Stimulated activated CD4-positive, alpha-beta T cell treated with anti-CD3 and anti-CD28 coated beads, Interleukin-4, amount 100 ng/mL, for 4 hours (primary cell): Measurements from ENCODE around the gene CPVL.

Experiments used
- DNase-seq, 2 experiments: peaks; one replicate each; pipeline ENCODE4 v3.0.0-alpha.2; 2020

The CPVL gene

DNA sequence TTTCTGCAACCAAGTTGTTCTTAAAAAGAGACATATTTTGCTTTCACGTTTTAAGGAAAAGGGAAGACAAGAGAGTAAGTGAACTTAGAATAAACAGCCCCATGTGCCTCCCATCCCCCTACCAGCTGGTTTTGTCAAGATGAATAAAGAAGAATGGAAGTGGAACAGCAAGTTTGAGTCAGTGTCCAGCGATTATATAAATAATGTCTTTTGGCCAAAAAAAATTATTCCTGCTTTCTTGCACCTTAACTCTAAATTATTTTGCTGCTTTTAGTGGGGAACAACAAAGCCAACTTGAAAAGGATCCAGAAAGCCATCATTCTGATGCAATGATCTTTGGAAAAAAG, 105.8 kb downstream of the CPVL start:
- DNase-seq, result no peak

DNA sequence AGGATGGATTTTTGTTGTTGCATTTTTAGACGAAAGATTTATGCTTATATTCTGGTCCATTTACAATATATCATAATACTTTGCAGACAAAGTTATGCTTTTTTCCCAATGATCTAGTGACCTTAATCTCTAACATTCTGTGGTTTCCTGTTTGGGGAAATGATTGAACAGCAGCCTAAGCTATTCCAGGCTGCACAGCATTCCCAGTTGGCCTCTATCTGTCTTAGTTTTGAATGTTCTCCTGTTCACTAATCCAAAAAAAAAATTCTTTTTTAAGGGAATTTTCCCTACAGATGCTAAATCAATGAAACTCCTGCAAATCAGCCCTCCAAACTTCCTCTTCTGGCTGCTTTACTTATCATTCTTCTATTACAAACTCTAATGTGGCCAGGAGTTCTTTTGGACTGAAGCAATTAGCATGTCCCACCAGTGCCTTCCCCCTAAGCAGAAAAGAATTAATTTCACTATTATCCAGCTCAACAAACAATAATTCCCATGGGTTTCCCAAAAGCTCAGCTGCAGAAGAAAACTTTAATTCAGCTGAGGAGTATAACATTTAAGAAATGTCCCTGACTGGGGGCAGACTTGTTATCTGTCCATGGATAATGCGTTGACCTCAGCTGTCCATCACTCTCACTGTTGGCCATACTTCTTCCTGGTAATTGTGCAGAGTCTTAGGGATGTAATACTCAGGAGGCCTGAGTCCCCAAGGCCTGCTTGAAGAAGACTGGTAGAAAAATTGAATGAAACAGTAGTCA, 106.3 kb downstream of the CPVL start:
- DNase-seq, result no peak

DNA sequence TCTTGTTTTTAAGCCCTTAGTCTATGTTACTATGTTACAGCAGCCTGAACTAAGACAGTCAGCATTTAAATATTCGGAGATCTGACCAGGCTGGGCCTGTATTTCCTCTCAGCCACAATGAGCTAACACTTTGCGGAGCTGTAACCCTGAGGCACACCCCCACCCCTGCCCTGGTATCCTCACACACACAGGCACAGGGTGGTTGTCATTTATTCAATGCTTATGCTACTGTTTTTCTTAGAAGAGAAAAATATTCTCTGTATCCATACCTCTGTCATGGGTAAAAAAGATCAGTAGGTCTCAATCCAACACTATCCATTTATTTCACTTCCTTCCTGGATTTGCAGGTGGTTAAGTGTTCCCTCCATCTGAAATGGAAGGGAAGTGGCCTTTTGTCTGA, 107.9 kb downstream of the CPVL start:
- DNase-seq, result no peak

DNA sequence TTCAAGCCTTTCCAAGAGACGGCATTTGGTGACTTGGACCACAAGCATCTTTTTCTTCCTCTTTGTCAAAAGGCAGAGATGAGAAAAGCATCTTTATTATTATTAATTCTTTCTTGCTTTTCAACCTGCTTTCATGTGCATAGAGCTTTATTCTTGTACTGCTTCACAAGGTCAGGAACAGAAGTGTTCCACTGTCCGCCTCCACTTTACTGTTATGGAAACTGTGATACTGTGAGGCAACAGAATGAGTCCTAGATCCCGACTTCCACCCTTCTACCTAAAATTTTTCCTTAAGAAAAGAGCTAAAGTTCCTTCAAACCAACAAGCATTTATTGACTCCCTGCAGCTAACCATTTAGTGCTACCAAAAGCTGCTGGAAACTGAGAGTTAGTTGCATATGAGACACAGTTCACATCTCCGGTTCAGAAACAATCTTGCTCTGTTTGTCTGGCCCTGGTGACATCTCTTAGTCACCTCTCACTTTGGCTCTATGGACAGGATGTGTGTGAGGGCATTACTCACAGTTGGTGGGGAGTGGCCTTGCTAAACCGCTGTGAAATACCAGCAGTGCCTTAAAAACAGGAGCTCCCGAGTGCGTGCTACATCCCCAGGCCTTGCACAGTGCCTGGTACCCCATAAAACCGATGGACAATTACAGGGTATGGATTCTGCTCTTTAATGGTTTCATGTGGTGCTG, 111.1 kb downstream of the CPVL start:
- DNase-seq, result no peak

DNA sequence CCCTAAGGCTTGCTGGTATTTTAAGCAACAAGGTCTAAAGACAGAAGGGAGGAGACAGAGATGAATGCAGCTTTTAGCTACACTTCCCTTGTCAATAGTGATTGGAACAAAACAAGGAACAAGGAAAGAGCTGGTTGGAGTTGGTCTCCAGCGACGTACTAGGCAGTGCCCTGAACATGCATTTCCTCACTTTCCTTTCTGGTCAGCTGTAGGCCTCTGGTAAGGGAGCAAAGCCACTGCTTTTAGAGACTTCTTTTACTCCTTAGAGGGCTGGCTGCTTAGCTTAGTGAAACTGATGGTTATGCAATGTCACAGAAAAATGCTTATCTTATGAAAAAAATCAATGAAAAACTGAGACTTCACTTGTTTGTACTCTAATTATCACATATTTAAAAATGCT, 112.8 kb downstream of the CPVL start:
- DNase-seq, result no peak

DNA sequence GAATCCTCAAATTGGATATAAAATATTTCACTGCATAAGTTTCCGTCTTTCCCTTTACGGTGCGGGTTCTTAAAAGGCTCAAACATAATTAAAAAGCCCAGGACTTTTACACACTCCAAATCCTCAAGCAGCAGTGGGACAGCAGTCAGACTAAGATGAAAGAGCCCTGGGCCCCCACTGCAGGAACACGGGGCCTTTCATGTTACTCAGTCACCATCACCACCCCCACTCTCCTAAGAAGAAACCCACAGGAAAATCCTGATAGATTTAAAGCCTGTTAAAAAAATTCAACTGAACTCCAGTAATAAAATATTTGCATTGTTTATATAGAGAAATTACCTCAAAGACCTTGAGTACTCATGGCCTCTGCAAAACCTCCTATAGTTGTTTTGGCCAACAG, 114.2 kb downstream of the CPVL start:
- no peak for DNase-seq

DNA sequence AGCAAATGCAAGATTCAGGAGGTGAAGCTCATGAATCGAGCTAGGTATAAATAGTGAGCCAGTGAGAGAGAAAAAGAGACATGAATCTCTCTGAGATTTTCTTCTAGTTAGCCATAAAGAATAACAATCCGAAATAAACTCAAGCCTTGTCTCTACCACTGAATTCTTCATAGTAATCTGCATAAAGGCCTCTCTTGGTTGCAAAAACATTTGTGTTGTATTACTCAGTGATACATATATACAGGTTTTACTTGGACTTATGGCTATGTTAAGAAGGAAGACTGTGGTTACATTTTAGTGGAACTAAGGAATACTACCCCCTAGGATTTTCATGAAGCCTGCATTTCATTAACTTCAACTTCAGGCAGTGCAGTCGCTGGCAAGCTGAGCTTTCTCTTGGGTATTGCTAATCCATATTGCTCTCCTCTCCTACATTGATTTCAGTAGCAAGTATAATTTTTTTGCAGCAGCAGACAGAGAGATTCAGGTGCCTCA, 115.5 kb downstream of the CPVL start:
- DNase-seq, result no peak

DNA sequence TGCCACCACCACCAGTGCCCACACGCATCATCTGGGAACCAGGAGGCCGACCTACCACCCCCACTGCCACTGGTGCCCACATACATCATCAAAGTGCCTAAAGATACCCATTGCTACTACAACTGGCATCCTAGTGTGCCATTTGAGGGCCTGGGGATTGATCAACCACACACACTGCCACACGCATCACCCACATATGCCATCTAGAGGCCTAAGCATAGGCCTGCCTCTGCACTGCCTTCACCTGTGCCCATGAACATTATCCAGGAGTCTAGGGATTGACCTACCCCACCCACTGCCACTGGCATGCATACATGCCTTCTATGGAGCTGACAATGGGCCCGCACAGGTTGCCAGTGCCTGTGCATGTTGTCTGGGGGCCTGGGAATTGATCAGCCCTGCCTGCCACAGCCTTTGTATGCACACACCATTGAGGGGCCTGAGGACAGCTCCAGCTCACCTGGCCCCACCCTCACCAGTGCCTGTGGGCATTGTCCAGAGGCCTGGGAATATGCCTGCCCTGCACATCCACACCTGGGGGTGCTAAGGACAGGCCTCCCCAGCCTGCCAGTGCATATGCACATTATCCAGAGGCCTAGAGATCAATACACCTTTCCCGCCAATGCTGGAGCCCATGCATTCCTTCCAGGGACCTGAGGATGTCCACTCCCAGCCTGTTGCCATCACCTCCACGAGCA, 123.9 kb downstream of the CPVL start:
- DNase-seq, result no peak

DNA sequence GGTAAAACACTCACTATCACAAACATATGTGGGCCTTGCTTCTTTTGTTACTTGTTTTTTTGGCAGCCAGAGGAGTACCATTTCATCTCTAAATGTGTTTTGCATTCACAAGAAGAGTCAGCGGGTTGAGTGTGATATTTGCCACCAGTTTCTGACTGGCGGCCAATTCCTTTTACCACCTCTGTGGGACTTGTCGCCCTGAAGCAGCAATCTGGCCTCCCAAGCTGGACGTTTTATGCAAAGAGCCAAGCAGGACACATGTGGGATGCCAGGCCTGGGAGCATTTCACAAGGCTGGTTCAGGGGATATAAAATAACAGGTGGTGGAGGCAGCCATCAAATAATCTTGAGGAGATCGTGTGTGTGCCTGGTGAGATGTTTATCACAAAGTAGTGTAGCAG, 126.4 kb downstream of the CPVL start:
- no peak for DNase-seq

DNA sequence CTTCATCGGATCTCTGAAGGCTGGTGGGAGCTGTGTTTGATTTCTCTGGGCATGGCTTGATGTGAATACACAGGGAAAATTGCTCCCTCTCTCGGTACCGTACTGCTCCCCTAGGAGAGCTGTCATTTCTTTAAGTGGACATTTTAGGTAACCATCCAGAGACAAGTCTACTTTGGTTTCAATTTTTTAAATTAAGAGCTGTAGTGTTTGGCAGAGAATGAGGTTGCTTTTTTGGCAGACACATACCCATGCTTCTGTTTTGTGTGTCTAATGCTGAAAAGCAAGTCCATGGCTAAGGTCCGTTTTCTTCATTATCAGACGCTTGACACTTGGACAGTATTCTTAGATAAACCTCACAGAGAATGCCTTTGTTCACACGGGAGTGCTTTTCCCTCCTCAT, 127.0 kb downstream of the CPVL start:
- no peak for DNase-seq

DNA sequence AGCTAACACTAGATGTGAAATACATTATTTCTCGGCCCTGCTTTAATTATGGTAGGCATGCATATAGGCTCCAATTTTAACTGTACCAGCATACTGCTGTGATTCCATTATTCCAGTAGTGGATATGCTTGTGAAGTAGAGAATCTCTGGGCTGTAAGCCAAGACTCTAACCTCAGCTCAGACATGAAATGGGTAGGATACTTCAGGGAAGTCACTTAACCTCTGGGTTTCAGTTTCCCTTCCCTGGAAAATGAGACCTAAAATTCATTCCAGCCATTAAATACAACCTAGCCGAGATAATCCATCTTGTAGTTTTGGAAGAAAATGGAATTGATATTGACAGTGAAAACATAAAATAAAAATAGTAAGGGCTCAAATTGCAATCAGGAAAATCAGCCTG, 128.6 kb downstream of the CPVL start:
- no peak for DNase-seq

DNA sequence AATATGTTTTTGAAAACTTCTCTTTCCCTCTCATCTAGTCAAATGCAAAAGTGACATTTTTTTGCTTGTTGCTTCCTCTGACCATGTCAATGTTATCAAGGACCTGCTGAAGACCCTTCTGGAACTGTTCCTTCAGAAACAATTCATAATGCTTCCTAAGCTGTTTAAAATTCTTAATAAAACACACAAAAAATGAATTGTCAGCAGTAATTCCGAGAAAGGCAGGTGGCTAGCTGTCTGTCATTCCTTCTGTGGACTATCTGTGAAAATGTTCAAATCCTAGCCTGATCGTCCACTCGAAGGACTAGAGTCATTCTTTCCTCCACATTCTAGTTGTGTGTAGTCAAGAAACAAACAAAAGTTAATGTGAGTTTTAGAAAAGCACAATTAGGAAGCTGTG, 131.6 kb downstream of the CPVL start:
- no peak for DNase-seq

DNA sequence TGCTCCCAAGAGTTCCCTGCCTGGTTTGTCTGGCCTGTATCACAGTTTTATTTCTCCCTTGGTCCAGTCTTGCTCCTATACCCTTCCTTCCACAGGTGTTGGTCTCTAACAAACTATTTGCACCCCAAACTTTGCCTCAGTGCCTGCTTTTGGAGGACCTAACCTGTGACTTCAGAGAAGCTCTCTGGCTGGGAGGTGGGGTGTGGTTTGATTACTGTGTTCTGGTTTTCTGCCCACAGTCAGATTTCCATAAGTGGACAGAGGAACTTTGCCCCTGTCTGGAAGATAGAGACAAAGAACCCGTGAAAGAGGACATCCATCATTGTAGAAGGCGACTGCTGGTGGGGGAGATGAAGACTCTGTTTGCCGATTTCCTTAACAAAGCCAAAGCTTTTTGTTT, 132.4 kb downstream of the CPVL start:
- no peak for DNase-seq

DNA sequence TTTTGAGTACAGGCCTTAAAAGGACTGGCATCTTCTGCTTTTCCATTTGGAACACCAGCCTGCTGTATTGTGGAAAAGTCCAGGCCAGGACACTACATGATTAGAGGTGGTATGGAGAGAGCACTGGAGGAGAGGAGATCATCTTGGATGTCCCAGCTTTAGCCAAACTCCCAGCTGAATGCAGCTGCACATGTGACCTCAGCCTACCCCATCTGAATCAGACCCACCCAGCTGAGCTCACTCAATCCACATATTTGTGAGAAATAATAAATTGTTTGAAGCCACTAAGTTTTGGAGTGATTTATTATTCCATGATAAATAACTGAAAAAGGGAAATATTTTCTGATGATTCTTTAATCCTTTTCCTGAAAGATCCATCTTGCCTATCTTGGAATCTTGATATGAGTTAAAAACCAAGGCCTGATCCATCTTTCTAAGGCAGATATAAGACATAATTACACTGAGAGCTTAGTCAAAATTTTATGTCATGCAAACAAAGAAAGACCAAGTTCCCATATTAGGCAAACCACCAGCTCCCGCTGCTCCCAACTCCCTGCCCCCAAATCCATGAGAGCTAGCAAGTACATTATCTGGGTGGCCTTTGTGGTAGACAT, 133.1 kb downstream of the CPVL start:
- DNase-seq, result no peak

DNA sequence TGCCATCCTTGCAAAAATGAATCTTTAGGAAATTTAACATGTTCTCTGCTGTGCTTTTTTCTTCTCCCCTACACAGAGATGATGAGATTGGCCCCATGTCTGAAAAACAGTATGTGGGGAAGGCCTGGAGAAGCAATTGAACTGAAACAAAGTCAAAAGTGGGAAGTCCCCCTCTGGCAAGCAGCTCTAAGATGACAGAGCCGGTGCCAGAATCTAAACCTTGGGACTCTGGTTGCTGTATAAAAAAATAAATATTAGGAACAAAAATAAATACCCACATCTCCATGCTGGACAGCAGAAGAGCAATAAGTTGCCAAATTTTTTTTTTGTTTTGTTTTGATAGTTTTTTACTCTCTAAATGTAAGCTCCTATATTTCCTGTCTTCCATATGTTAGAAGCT, 136.4 kb downstream of the CPVL start:
- no peak for DNase-seq

DNA sequence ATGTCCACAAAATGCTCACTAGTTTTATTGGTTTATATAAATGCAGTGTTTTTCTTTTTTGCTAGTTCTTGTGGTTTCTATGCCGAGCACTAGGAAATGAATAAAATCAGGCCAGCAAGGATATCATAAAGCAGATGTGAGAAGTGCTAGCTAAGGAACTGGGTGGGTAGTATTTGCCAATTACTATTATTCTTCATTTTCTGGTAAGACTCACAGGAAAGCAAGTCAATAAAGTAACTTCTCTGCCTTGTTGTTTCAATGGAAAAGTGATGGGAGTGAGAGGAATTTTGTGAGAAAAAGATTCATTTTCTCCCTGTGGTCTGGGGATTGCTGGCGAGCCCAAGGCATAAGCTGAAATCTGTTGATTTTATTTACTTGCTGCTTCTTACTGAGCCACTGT, 137.7 kb downstream of the CPVL start:
- DNase-seq, result no peak

DNA sequence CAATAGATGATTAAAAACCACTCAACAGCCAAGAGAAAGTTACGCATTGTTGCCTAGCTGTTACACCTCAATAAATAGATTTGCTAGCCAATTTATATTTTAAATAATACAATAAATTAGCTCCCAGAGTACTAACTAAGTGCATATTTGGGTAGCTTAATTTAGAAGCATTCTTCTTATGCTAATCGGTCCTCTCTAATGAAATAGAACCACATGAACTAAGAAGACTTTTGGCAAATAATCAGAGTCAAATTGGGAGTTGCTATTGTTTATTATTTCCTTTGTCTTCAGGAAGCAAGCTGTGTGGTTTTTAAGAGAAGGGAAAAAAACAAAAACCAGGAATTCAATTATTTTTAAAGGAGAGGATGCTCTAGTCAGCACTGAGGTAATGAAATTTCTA, 139.2 kb downstream of the CPVL start:
- DNase-seq, result no peak

DNA sequence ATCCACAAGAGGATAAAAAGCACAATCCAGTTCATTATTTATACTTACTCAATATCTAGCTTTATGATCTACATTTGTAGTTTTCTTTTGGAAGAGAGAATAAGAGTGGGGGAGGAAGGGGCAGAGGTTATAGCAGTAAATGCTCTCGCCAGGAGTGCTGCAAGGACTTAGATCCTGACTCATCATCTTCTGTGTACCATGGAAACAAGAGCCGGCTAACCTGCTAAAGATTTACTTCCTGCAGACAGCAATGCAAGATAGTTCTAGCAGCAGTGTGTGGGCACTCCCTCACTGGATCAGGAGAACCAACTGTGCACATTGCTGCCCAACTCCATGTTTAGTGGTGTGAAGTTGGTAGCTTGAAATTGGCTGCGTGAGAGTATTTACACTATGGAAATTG, 140.5 kb downstream of the CPVL start:
- no peak for DNase-seq

DNA sequence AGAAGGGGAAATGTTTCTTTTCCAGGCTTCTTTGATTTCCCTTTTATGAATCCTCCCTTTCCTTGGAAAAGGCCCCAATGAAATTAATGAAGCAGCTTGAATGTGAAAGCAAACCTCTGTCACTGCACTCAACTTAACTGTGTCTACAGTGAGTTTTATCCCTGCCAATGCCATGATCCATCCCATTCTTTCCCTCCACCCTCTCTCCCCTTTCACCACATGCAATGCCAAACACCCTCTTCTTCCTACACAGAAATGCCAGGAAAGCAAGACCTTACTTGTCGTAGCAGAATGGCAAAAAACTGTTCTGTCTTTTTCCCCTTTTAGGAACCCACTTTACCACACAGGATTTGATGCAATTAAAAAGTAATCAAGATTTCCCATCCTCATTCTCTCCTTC, 140.9 kb downstream of the CPVL start:
- no peak for DNase-seq

DNA sequence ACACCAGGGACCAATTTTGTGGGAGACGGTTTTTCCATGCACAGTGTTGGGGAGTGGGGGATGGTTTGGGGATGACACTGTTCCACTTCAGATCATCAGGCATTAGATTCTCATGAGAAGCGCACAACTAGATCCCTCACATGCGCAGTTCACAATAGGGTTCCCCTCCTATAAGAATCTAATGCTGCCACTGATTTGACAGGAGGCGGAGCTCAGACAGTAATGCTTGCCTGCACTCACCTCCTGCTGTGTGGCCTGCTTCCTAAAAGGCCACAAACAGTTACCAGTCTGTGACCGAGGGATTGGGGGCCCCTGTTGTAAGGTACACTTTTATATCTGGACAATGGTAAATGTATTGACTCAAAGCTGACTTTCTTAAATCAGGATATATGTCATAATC, 142.6 kb downstream of the CPVL start:
- no peak for DNase-seq

DNA sequence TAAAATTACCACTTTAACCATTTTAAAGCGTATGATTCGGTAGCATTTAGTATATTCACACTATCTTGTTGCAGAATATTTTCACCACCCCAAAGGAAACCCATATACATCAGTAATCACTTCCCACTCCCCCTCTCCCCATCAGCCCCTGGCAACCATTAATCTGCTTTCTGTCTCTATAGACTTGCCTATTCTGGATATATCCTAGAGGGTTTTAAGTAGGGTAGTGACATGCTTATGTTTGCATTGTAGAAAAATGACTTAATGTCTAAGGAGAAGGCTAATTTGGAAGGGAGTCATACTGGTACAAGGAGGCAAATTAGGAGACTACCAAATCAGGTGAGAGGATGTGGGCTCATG, 145.6 kb downstream of the CPVL start:
- DNase-seq, result no peak

DNA sequence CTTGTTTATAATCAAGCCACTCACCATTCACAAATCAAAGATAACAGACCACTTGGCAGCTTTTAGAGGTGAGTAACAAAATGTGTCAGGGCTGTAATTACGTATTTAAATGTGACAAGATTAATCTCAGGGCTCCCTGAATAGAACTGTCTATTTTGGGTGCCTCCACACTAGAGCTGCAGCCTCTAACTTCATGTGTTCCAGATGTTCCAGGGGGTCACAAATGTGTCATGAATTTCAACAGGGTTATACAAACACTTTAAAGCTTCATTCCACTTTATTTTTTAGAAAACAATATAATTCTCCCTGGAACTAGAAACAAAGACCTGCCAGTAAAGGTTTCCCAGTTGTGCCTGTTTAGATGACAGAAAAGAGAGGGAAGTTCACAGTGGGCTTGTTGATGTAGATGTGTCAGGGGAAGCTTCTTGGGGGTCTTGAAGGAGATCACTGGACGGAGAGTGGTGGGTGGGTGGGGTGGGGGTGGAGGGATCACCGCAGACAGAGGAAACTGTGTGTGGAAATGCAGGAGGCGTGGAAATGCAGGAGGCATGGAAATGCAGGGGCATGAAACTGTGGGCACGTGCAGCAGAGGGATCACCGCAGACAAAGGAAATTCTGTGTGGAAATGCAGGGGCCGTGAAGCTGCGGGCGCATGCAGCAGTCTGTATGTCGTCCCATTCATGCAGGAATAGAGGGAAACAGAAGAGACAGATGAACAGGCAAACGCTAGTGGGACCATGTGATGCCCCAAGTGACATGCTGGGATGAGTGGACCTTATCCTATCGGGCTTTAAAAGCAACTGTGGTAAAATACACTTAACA, 146.2 kb downstream of the CPVL start:
- DNase-seq, result no peak

DNA sequence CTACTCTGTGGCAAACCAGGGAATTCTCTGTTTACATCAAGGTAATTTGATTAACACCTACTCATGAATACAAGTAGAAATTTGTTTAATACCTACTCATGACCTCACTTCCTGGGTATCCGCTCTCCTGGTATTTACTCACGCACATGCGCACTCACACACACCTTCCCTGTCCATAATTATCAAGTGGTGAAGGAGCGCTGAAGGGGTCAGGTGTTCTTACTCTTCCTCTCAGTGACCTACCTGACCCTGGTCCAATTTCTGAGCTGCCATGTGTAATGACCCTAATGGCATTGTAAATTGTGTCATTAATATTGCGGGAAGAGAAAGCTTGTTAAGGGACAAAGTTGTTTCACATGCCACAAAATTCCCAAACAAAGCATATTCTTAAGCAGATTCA, 146.9 kb downstream of the CPVL start:
- no peak for DNase-seq
